Brain microvascular endothelial cell (primary cell): ENCODE data around the gene COLEC11.

Source experiments
- DNase-seq: peaks from one replicate; pipeline ENCODE4 v3.0.0-alpha.2; 2020
- H3K27ac ChIP-seq: fragments of 250-450 bp; sonication (Bioruptor Pico); 2 replicates; pipeline ENCODE4 v1.5.1; 2020; ENCODE audit warnings: mild to moderate bottlenecking, moderate library complexity
- H3K27me3 ChIP-seq: fragments of 250-450 bp; sonication (Bioruptor Pico); replicated peaks from 2 replicates; pipeline ENCODE4 v1.5.1; 2020; ENCODE audit warnings: mild to moderate bottlenecking
- H3K36me3 ChIP-seq: fragments of 250-450 bp; sonication (Bioruptor Pico); replicated peaks from 2 replicates; pipeline ENCODE4 v1.5.1; 2020; ENCODE audit warnings: mild to moderate bottlenecking
- H3K4me3 ChIP-seq: 2 replicates; pipeline ENCODE4 v1.5.1; 2011; ENCODE audit warnings: low read depth, mild to moderate bottlenecking, control low read depth, low read length, moderate library complexity
- CTCF ChIP-seq: IDR thresholded peaks from 2 replicates; pipeline ENCODE4 v1.5.1; 2011; ENCODE audit warnings: low read depth, mild to moderate bottlenecking, moderate library complexity, low read length, control low read depth, inconsistent platforms; ENCODE audit errors: missing control alignments
- in situ Hi-C: cut with HindIII; loops from 2 replicates; pipeline ENCODE4 v1.10.0; 2017; ENCODE audit warnings: low sequenced_read_pairs, low pct_ligation_motif_present

Gene COLEC11

DNA sequence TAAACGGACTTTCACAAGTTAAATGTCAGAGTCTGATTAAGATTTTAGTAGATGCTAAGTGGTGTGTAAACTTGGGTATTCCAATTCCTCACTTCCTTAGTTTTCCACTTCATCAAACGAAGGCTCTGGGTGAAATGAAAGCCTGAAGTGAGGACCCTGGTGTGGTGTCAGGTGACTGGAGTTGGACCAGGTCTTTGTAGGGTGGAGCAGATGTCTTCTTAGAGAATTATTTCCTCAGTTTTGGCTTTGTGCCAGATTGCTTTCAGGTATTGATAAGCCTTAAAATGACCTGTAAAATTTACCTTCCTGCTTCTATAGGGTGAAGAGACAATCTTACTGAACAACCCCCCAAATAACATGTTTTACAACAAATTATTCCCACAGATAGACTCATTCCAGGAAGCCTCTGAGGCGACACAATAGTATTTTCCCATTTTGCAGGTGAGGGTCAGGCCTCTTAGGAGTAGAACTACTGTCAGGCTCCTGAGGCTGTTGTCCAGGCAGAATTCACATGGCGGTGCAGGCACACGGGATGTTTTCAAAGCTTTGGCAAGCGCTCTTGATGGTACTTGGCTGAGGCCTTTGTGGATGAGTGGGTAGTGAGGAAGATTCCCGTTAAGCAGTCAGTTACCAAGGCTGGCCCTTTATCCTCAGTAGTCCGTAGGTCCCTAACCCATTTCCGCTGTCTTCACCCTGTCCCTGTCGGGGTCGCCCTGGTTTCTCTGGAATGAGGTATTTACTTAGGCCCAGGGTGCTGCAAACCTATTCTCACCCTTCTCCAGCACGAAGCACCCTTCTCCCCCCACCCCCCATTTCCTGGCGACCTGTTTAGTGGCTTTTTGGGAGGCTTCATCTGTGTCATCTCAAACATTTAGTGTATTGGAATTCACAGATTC, 13.3 kb upstream of the COLEC11 start:
- Histone ChIP-seq H3K27ac (no peak overlapping the region), H3K27me3 (no peaks in the 10 kb centered on the region), H3K36me3 (peaks cover 55% of the 10 kb centered on the region), H3K4me3 (no peak overlapping the region)
- no peak for DNase-seq
- no peak for TF ChIP-seq CTCF
- in situ Hi-C loops: no loop called here

DNA sequence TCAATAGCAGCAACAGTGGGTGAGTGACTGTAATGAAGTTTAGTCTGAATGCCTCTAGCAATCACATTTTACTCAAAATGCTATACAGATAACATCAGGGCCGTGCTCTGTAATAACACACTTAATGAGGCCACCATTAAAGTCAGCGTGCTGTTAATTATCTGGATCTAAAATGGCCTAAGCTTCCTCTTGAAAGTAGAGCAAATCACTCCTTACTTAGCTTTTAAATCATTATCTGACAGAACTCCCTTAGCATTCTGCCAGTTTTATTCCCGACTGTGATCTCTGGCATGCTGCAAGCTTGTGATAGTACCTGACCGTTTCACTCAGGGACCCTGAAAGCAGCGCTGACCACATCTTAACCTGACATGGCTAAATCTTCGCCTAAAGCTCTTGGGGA, 10.8 kb upstream of the COLEC11 start:
- H3K36me3 ChIP-seq: peaks cover 32% of the 10 kb centered on the region
- no peaks in the 10 kb centered on the region for H3K27me3 ChIP-seq
- TF ChIP-seq CTCF: no peak
- no peak for DNase-seq
- in situ Hi-C loops: no loop called here
- no peak overlapping the region for H3K4me3 ChIP-seq
- H3K27ac ChIP-seq: no peak overlapping the region

GRCh38 chr2:3584608-3585260, 10.2 kb upstream of the COLEC11 start:
- Histone ChIP-seq H3K36me3 (peaks cover 25% of the 10 kb centered on the region), H3K4me3 (no peak overlapping the region)
- no peak for TF ChIP-seq CTCF

DNA sequence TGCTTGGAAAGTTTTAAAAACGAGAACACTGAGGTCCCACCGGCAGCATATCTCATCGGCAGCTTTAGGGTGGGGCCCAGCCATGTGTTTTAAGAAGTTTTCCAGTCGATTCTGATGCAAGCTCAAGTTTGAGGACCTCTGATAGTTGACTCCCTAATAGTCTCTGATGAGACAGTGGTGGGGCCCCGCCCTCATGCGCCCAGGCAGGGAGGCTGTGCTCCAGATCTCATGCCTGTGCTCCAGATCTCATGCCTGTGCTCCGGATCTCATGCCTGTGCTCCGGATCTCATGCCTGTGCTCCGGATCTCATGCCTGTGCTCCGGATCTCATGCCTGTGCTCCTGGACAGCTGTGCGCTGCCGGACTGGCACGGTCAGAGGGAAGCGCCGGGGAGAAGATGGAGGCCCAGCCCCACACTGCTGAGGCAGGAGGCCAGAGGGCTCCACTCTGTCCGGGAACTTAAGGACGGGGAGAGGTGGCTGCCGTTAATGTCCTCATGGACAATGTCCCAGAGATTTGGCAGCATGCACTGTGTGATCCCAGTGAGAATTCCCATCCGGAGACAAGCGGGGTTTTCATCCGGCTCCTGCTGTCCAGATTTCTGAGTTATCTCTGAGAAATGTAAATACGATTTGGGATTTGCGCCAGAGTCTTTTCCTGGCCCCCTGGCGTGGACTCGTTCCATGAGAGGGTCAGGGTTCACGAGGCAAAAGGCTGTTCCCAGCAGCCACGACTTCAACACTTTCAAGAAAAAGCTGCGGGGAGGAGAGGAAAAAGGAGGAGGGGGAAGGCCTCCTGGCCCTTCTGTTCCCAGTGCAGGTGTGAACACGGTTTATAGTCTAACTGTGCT, 9.4 kb upstream of the COLEC11 start:
- in situ Hi-C loops: no loop called here
- H3K27ac ChIP-seq: peak overlapping the region; percentile 74
- DNase-seq: peak; percentile 76
- H3K36me3 ChIP-seq: peaks cover 18% of the 10 kb centered on the region
- H3K4me3 ChIP-seq: peak overlapping the region; percentile 20
- H3K27me3 ChIP-seq: no peaks in the 10 kb centered on the region
- no peak for TF ChIP-seq CTCF

More at GRCh38 chr2:3584608-3585260, 10.2 kb upstream of the COLEC11 start:
- in situ Hi-C loops: no loop called here
- H3K27ac ChIP-seq: peak overlapping the region; percentile 74
- H3K27me3 ChIP-seq: no peaks in the 10 kb centered on the region
- DNase-seq: no peak

DNA sequence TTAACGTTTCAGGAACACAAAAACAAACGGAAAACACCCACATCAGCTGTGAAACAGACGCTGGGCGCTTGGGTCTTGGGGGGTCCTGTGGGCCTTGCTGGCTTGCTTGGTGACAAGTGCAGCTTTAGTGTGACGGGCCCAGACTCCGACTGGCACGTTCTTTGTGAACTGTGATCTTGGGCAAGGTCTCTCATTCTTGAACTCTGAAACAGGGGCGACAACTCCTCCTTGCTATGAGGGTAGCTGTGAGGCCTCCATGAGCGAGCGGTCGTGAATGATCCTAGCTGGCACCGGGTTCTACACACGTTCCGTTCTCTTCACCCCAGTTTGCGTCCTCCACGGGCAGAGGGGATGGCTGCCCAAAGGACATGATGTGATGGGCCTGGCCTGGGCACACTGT, 8.7 kb upstream of the COLEC11 start:
- H3K36me3 ChIP-seq: peaks cover 11% of the 10 kb centered on the region
- in situ Hi-C loops: no loop called here
- peak overlapping the region; percentile 74 for H3K27ac ChIP-seq
- DNase-seq: no peak
- no peak for TF ChIP-seq CTCF
- H3K4me3 ChIP-seq: no peak overlapping the region
- no peaks in the 10 kb centered on the region for H3K27me3 ChIP-seq
